GM18868 (cell line): ENCODE results near the gene SLC49A4.
"Not testable (repeated sequence)": the region's sequence is repeated elsewhere in the genome, so short reads cannot be mapped to it uniquely, and the experiment has no call there.

ENCODE experiments used
- ATAC-seq: cut with Tn5 transposase; IDR thresholded peaks from one replicate; pipeline ENCODE4 v1.9.1; 2021; ENCODE audit warnings: mild to moderate bottlenecking, moderate library complexity; ENCODE audit not compliant: unreplicated experiment

The SLC49A4 gene

DNA sequence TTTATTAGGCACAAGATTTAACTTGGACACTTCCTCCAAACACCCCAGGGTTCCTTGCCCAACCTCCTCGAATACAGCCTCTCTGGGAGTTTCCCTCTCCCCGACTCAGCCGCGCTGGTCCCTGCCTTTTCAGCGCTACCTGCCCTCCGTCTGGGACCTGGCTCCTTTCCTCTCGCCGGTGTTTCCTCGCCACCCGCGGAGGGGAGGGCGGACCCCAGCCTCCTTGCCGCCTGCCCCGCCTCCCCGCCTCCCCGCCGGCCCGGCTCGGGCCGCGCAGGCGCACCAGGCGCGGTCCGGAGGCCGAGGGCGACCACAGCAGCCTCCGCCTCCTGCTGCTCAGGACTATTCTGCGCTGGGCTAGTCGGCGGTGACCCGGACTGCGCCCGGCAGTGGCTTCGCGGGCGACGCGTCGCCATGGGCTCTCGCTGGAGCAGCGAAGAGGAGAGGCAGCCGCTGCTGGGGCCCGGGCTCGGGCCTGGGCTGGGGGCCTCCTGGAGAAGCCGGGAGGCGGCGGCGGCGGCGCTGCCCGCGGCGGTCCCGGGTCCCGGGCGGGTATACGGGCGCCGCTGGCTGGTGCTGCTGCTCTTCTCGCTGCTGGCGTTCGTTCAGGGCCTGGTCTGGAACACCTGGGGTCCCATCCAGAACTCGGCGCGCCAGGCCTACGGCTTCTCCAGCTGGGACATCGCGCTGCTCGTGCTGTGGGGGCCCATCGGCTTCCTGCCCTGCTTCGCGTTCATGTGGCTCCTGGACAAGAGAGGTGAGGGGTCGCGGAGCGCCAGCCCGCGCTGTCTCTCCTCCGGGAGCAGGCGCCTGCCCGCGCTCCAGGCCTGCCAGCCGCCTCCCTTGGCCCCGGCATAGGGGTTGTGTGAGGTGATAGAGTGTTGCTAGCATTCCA is at the start of gene SLC49A4:
Gene SLC49A4, plus strand, starts transcription at position 291 of the 895 bp plus-strand sequence. Its CDS starts 124 bp downstream, at position 415.
- peak; percentile 79 for ATAC-seq

- ATAC-seq, result no peak
Observed at GRCh38 chr3:122745369-122746021, 49.4 kb upstream of the SLC49A4 start.

- not testable (repeated sequence) for ATAC-seq
Observed at GRCh38 chr3:122747295-122747694, 47.6 kb upstream of the SLC49A4 start.

DNA sequence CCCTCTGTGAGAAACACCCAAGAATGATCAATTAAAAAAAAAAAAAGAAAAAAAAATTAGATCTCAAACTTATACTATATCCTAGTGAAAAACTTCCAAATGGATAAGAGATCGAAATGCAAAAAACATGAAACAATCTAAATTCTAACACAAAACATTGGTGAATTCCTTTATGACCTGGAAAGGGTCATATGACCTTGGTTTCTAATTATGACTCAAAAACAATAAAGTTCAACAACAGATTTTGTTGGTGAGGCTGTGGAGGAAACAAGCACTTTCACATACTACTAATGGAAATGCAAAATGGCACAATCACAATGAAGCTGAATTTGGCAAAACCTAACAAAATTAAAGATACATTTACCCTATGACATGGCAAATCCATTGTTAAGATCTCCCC is 46.5 kb upstream of the SLC49A4 start:
- no peak for ATAC-seq

DNA sequence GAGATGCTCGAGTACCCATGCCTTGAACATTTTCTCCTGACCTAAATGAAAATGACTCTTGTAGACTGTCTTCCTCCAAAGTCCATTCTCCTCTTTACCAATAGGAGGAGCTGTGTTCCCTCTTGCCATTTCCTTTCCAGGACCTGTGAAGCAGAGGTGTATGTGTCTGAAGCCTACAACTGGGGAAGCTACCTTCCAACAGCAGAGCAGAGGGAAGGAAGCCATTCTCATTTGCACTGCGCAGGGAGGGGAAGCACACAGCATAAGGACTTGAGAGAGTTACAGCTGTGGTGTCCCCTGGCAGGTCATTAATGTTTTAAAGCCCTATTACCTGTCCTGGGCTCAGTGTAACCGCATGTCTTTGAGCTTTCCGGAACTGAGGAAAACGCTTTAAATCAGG is 39.9 kb upstream of the SLC49A4 start:
- peak; percentile 77 for ATAC-seq

GRCh38 chr3:122755491-122755890 is 39.4 kb upstream of the SLC49A4 start:
- ATAC-seq, result no peak

DNA sequence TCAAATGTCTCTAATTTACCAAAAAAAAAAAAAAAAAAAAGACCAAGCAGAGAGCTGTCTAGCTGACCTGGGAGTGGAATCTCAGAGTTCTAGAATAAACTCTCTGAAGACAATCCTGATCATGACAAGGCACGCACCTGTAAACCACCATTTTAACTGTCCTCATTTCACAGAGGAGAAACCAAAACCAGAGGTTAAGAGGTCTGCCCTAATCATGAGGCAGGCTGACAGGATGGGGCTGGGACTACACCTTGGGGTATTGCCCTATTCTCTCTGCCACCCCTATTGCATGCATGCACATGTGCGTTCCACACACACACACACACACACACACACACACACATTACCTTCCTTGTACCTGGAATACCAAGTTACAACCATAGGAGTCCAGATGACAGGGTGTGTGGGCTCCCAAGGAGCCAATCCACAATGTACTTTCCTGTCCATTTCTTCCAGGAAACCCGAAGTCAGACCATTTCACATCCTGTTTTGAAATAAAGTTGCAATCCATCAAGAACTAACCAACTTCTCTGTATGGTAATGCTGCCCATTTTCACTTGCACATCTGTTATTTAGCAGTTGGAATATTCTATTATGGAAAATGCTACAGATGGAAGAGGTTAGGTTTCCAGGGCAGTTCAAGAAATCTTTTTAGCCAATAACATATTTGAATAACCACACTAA is 35.9 kb upstream of the SLC49A4 start:
- ATAC-seq, result no peak

DNA sequence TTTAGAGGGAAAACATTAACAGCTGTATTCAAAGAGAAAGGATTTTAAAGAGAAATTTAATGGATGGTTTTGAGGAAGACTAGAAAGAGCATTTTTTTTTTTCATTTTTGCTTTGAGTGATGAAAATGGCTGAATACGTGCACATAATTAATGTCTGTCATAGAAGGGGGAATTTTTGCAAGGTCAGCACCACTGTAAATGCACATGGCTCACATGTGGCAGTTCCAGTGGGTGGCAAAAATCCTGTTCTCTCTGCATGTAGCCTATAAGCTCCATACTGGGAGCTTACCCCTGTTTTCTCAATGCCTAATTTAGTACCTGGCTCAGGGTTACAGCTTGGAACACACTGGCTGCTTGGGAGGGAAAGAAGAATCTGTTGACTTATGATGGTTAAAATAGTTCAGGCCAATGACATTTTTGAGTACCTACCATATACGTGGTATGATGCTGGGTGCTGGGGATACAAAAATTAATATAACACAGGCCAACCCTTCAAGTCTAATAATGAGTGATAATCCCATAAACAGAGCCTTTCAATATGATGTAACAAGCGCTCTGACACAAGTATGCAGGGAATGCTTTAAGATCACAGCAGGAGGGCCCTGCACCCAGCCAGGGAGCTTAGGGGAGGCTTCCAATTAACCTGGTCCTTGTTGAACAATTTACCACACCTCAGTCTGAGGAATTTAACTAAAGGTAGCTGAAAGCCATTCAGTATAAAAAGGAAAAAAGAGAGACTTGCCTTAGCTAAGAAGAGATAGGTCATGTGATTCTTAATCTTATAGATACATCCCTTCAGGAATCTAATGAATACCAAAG is 34.2 kb upstream of the SLC49A4 start:
- ATAC-seq, result no peak

GRCh38 chr3:122766430-122766829 is 28.4 kb upstream of the SLC49A4 start:
- ATAC-seq, result no peak

- no peak for ATAC-seq
Observed at GRCh38 chr3:122767540-122768372, 27.1 kb upstream of the SLC49A4 start.

- ATAC-seq, result no peak
Observed at GRCh38 chr3:122770521-122771202, 24.2 kb upstream of the SLC49A4 start.

- ATAC-seq, result no peak
Observed at GRCh38 chr3:122772827-122773226, 22.0 kb upstream of the SLC49A4 start.

GRCh38 chr3:122773944-122774509 is 20.8 kb upstream of the SLC49A4 start:
- peak; percentile 58 for ATAC-seq

GRCh38 chr3:122774564-122774963 is 20.3 kb upstream of the SLC49A4 start:
- ATAC-seq, result peak; percentile 25

DNA sequence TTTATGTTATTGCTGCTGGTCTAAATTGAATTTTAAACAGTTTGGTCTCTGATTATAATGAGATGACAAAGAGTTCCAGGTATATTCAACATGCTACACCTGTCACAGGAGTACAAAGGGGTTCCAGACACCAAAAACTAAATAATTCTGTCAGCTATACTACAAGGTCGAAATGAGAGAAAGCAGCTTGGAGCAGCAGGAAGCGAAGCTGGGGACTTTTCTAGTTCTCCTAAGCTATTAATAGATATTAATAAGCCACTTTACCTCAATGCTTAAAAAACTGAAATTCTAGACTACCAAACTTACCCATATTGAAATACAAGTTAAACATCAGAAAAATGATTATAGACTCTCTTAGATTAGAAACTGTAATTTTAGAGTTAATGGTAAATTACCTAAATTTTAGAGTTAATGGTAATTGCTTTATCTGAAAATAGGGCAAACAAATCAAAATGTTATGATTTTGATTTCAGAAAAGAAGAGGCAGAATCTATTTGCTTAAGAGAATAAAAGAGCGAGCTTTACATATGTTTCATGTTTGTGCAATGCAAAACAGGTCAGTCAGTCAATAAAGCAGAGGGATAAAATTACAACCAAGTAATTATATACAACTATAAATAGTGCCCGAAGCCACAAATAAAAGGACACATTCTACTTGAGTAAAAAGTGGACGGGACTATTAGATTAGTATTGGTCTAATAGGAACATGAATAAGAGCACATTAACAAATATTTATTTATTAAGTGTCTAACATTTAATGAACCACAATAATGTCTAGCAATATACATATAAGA is 18.0 kb upstream of the SLC49A4 start:
- no peak for ATAC-seq

GRCh38 chr3:122777563-122777962 is 17.3 kb upstream of the SLC49A4 start:
- ATAC-seq, result no peak

DNA sequence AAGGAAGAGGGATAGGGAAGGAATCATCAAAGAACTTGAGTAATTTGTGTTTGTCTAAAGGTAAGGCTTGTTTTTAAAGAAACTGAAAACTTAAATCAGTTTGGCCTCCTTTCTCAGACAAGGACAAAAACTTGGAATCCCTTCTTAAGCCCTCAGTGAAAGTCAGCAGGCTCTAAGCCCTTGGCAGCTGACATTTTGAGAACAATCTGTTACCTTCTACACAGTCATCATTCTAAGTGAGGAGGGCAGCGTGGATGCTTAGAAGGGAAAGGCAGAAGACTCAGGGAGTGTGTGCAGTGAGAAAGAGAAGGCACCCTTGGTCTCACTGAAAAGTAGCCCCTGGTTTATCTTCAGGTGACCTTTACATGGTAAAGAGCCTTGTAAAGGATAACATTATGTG is 12.1 kb upstream of the SLC49A4 start:
- ATAC-seq, result no peak

DNA sequence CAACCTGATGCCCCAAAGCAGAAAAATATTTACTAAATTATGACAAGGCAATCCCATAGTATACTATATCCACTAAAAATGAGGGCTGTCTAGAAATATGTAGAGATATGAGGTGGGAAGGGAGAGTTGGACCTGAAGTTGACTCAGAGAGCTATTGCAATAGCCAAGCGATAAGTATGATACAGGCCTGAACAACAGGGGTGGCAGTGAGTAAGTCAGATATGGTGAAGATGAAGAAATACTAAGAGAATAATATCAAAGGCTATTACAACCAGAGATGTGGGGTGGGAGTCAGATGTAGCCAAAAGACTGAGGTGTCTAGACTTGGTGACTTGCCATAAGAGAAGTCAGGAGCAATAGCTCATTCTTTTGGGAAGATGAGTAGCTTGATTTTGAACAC is 10.4 kb upstream of the SLC49A4 start:
- ATAC-seq, result no peak
